Mesendoderm (in vitro differentiated cells): ENCODE results near the gene CFAP100.

Source experiments
- DNase-seq: peaks from one replicate; pipeline ENCODE4 v3.0.0; 2013
- H2AK5ac ChIP-seq: 2 replicates; pipeline ENCODE4 v1.6.1; 2013; ENCODE audit warnings: low read length, inconsistent platforms
- H2BK120ac ChIP-seq: 2 replicates; pipeline ENCODE4 v1.6.1; 2013; ENCODE audit warnings: low read depth, mild to moderate bottlenecking, low read length, moderate library complexity, mixed read lengths
- H2BK15ac ChIP-seq: replicated peaks from 2 replicates; pipeline ENCODE4 v1.6.1; 2013; ENCODE audit warnings: low read depth, mild to moderate bottlenecking, moderate library complexity
- H2BK5ac ChIP-seq: 2 replicates; pipeline ENCODE4 v1.6.1; 2013; ENCODE audit warnings: low read length, inconsistent platforms
- H3K18ac ChIP-seq: 2 replicates; pipeline ENCODE4 v1.6.1; 2013; ENCODE audit warnings: mild to moderate bottlenecking, low read length, mixed read lengths
- H3K23ac ChIP-seq: one replicate; pipeline ENCODE4 v1.6.1; 2013; ENCODE audit warnings: low read length
- H3K27ac ChIP-seq: 2 replicates; pipeline ENCODE4 v1.5.1; 2013; ENCODE audit warnings: low read depth, mild to moderate bottlenecking, inconsistent platforms, low read length, moderate library complexity
- H3K27me3 ChIP-seq: 2 replicates; pipeline ENCODE4 v1.6.1; 2013; ENCODE audit warnings: low read length, control low read depth, mild to moderate bottlenecking, inconsistent platforms; ENCODE audit not compliant: insufficient read depth, poor library complexity
- H3K36me3 ChIP-seq: 2 replicates; pipeline ENCODE4 v1.6.1; 2013; ENCODE audit warnings: low read length, inconsistent platforms; ENCODE audit not compliant: control insufficient read depth, insufficient read depth
- H3K4ac ChIP-seq: one replicate; pipeline ENCODE4 v1.6.1; 2013; ENCODE audit warnings: low read depth, mild to moderate bottlenecking, low read length, moderate library complexity
- H3K4me1 ChIP-seq: 2 replicates; pipeline ENCODE4 v1.6.1; 2013; ENCODE audit warnings: low read depth, low read length, inconsistent platforms; ENCODE audit not compliant: control insufficient read depth
- H3K4me2 ChIP-seq: 2 replicates; pipeline ENCODE4 v1.6.1; 2013; ENCODE audit warnings: low read length
- H3K4me3 ChIP-seq: 2 replicates; pipeline ENCODE4 v1.5.1; 2013; ENCODE audit warnings: mild to moderate bottlenecking, low read length
- H3K56ac ChIP-seq: one replicate; pipeline ENCODE4 v1.6.1; 2013; ENCODE audit warnings: low read length
- H3K79me1 ChIP-seq: 2 replicates; pipeline ENCODE4 v1.6.1; 2013; ENCODE audit warnings: low read length, inconsistent platforms
- H3K79me2 ChIP-seq: 2 replicates; pipeline ENCODE4 v1.6.1; 2013; ENCODE audit warnings: mild to moderate bottlenecking, low read length; ENCODE audit not compliant: control insufficient read depth, insufficient read depth
- H3K9ac ChIP-seq: 2 replicates; pipeline ENCODE4 v1.6.1; 2013; ENCODE audit warnings: low read length, inconsistent platforms
- H4K5ac ChIP-seq: one replicate; pipeline ENCODE4 v1.6.1; 2013; ENCODE audit warnings: low read length
- H4K8ac ChIP-seq: one replicate; pipeline ENCODE4 v1.6.1; 2013; ENCODE audit warnings: low read depth, mild to moderate bottlenecking, control low read depth, low read length, moderate library complexity
- WGBS: extraction: QIAGEN DNeasy Blood & Tissue Kit; methylation state at CpG from one replicate; pipeline ENCODE4 v1.1.7; 2013; ENCODE audit warnings: low lambda C conversion rate, missing lambda C conversion rate; ENCODE audit not compliant: insufficient coverage; ENCODE audit errors: extremely low coverage; 5-methylcytosine and 5-hydroxymethylcytosine counted together

Gene CFAP100

DNA sequence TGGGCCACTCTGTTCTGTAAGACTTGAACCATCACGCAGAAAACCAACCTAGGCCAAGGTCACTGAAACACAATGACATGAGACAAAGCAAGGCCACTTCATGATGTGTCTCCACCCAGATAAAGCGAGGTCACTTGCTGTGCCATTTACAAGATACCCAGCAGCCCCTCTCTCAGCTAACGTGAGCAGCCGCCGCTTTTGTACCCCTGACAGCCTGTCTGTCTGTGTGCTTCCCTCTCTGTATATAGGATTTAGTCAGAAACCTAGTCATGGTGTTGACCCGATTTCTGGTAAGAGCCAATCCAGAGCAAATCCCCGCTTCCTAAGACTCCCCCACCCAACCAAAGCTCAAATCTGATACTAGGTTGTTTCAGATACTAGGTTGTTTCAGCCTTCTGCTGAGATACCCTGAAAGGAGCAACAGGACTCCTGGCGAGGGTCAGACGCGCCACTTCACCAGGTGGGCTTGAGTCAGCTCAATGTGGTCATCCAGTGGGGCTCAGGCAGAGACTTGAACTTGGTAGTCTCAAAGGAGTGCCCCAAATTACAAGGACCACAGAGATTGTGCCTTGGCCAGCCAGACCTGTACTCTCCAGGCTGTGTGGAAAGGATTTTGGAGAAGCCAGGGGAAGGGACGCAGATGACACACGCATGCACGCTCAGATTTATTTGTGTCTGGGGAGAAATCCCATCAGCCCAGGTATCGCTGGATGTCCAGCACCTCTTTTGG is 84.0 kb downstream of the CFAP100 start:
- no peak overlapping the region for H3K56ac ChIP-seq
- no peak overlapping the region for H3K4ac ChIP-seq
- peaks cover 3% of the 10 kb centered on the region for H3K79me1 ChIP-seq
- no peak overlapping the region for H2BK120ac ChIP-seq
- no peak overlapping the region for H3K4me3 ChIP-seq
- H3K79me2 ChIP-seq = peaks cover 4% of the 10 kb centered on the region
- H3K23ac ChIP-seq = no peak overlapping the region
- peaks cover 5% of the 10 kb centered on the region for H3K4me1 ChIP-seq
- H2BK15ac ChIP-seq = no peak overlapping the region
- no peak for DNase-seq
- H3K27ac ChIP-seq = no peak overlapping the region
- H3K4me2 ChIP-seq = no peak overlapping the region
- no peak overlapping the region for H2BK5ac ChIP-seq
- no peak overlapping the region for H3K9ac ChIP-seq
- H4K8ac ChIP-seq = no peak overlapping the region
- H4K5ac ChIP-seq = no peak overlapping the region
- H3K27me3 ChIP-seq = no peaks in the 10 kb centered on the region
- no CpG with 5 or more reads among the region's 14 CpGs for WGBS
- H3K36me3 ChIP-seq = no peaks in the 10 kb centered on the region
- no peak overlapping the region for H2AK5ac ChIP-seq
- no peak overlapping the region for H3K18ac ChIP-seq

- no peak overlapping the region for H4K5ac ChIP-seq
- H2BK5ac ChIP-seq = no peak overlapping the region
- H3K79me1 ChIP-seq = no peaks in the 10 kb centered on the region
- no peak overlapping the region for H2BK15ac ChIP-seq
- no peak overlapping the region for H3K18ac ChIP-seq
- peaks cover 2% of the 10 kb centered on the region for H3K4me1 ChIP-seq
- no peak overlapping the region for H4K8ac ChIP-seq
- no peak overlapping the region for H2AK5ac ChIP-seq
- H3K56ac ChIP-seq = no peak overlapping the region
- H3K79me2 ChIP-seq = no peaks in the 10 kb centered on the region
- no peaks in the 10 kb centered on the region for H3K27me3 ChIP-seq
- no CpG with 5 or more reads among the region's 1 CpG for WGBS
- DNase-seq = no peak
- no peak overlapping the region for H3K4me2 ChIP-seq
- no peak overlapping the region for H3K4ac ChIP-seq
- H2BK120ac ChIP-seq = no peak overlapping the region
- H3K27ac ChIP-seq = no peak overlapping the region
- no peaks in the 10 kb centered on the region for H3K36me3 ChIP-seq
- no peak overlapping the region for H3K23ac ChIP-seq
- no peak overlapping the region for H3K9ac ChIP-seq
- H3K4me3 ChIP-seq = no peak overlapping the region
Measured at GRCh38 chr3:126479642-126480041, 84.9 kb downstream of the CFAP100 start.

DNA sequence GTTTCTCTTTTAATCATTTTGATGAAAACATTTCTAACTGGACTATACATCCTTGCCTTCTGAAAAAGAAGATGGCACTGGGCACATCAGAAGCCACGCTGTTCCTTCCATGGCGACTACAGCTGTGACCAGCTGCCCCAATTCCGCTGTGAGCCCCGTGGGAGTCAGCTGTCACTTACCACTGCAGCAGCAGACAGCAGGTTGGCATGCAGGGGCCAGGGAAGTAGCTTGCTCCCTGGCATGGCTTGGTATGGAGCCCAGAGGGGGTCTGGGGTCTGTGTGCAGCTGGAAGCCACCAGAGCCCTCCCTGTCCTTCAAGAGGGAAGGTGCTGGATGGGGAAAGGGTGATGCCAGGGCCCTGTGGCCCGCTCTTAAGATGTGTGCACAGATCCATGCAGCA is 85.5 kb downstream of the CFAP100 start:
- Histone ChIP-seq H3K36me3 (no peaks in the 10 kb centered on the region), H3K27me3 (no peaks in the 10 kb centered on the region), H3K4me1 (peaks cover 2% of the 10 kb centered on the region), H2BK5ac (no peak overlapping the region), H3K4me2 (no peak overlapping the region), H2BK120ac (no peak overlapping the region), H4K5ac (no peak overlapping the region), H3K56ac (no peak overlapping the region), H3K23ac (no peak overlapping the region), H3K27ac (no peak overlapping the region), H3K18ac (no peak overlapping the region), H2BK15ac (no peak overlapping the region), H4K8ac (no peak overlapping the region), H3K4ac (no peak overlapping the region), H3K4me3 (no peak overlapping the region), H3K79me1 (no peaks in the 10 kb centered on the region), H3K79me2 (no peaks in the 10 kb centered on the region), H3K9ac (no peak overlapping the region), H2AK5ac (no peak overlapping the region)
- WGBS = no CpG with 5 or more reads among the region's 5 CpGs
- no peak for DNase-seq

- Histone ChIP-seq H2BK5ac (no peak overlapping the region), H4K5ac (no peak overlapping the region), H2BK120ac (no peak overlapping the region), H3K79me2 (no peaks in the 10 kb centered on the region), H3K18ac (no peak overlapping the region), H3K79me1 (no peaks in the 10 kb centered on the region), H3K4me1 (peaks cover 2% of the 10 kb centered on the region), H3K36me3 (no peaks in the 10 kb centered on the region), H3K4ac (no peak overlapping the region), H2BK15ac (no peak overlapping the region), H4K8ac (no peak overlapping the region), H3K27ac (no peak overlapping the region), H3K27me3 (no peaks in the 10 kb centered on the region), H3K4me2 (no peak overlapping the region), H3K56ac (no peak overlapping the region), H3K4me3 (no peak overlapping the region), H3K9ac (no peak overlapping the region), H2AK5ac (no peak overlapping the region), H3K23ac (no peak overlapping the region)
- no peak for DNase-seq
- no CpG with 5 or more reads among the region's 8 CpGs for WGBS
Measured at GRCh38 chr3:126480861-126481260, 86.2 kb downstream of the CFAP100 start.

DNA sequence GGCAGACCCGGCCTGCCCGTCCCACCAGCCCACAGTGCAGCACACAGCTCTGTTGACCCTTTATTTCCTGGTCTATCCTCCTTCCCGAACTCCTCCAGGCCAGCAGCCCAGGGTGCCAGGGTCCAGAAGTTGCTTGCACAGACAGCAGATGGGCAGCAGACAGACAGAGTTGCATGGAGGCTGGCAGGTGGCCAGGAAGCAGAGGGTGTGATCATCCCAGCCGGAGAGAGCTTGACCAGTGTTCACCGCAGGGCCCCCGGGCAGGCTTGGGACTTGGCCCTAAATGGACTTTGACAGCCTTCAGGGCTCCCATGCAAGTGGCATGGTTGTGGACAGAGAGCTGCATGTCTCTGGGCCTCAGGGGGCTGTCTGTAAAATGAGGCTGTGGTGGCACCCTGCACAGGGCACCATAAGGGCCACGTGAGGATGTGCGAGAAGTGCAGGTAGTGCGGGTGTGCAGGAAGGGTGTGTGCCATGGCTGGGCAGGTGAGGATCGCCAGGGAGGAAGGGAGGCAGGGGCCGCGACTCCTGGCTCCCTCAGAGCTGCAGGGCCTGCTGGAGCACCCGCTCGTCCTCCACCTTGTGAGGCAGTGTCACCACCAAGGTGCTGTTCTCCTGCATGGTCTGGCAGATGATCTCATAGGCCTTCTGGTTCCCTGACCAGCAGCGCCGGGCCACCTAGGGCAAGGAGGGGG is 87.2 kb downstream of the CFAP100 start:
- Histone ChIP-seq H2AK5ac (no peak overlapping the region), H3K27me3 (no peaks in the 10 kb centered on the region)

More for the DNA sequence above, 87.2 kb downstream of the CFAP100 start:
- DNase-seq = no peak
- Histone ChIP-seq H3K4me1 (peaks cover 1% of the 10 kb centered on the region), H3K4me2 (no peak overlapping the region), H4K8ac (no peak overlapping the region), H3K79me2 (no peaks in the 10 kb centered on the region), H3K9ac (no peak overlapping the region), H3K23ac (no peak overlapping the region), H4K5ac (no peak overlapping the region), H3K36me3 (no peaks in the 10 kb centered on the region), H2BK5ac (no peak overlapping the region), H3K4ac (no peak overlapping the region), H3K56ac (no peak overlapping the region), H3K27ac (no peak overlapping the region), H2BK120ac (no peak overlapping the region), H3K79me1 (no peaks in the 10 kb centered on the region), H3K4me3 (no peak overlapping the region), H2BK15ac (no peak overlapping the region), H3K18ac (no peak overlapping the region)
- WGBS = no CpG with 5 or more reads among the region's 16 CpGs
